AG04450 (cell line): ENCODE data around the gene CDON. TPM values are rescaled to one million over a fixed set of nuclear protein-coding genes. Genes with fewer than 3 reads are reported as not detected.

Source experiments
- CTCF ChIA-PET: fragments of 300-600, 350-600 bp; formaldehyde crosslinking; extraction: SDS; loops from one replicate; lab custom pipeline; 2022; ENCODE audit warnings: antibody characterized with exemption, inconsistent platforms; lab: Charles Lee
- POLR2A ChIA-PET: fragments of 350-600 bp; formaldehyde crosslinking; extraction: SDS; loops from one replicate; lab custom pipeline; 2021; ENCODE audit warnings: antibody characterized with exemption, inconsistent platforms; lab: Yijun Ruan, JAX
- DNase-seq: peaks from one replicate; pipeline ENCODE4 v3.0.0-alpha.2; 2011; ENCODE audit warnings: low read depth, low spot score
- H3K27ac ChIP-seq: one replicate; pipeline ENCODE4 v1.5.1; 2012; ENCODE audit warnings: low read depth, low read length, control low read depth
- H3K27me3 ChIP-seq: one replicate; pipeline ENCODE4 v1.6.0; 2012; ENCODE audit warnings: low read length; ENCODE audit not compliant: control insufficient read depth, insufficient read depth
- H3K4me3 ChIP-seq: 2 replicates; pipeline ENCODE4 v1.5.1; 2011; ENCODE audit warnings: mild to moderate bottlenecking, low read depth, low read length, control low read depth
- H3K9me3 ChIP-seq: 2 replicates; pipeline ENCODE4 v1.5.1; 2012; ENCODE audit warnings: low read length; ENCODE audit not compliant: control insufficient read depth, insufficient read depth
- CTCF ChIP-seq: IDR thresholded peaks from 2 replicates; pipeline ENCODE4 v1.5.1; 2011; ENCODE audit warnings: low read depth, low read length, control low read depth, inconsistent platforms
- polyA plus RNA-seq: library from polyadenylated mRNA; depleted of rRNA; stranded (reverse); fragments of >200 nt; gene quantifications from 2 replicates; pipeline ENCODE4 v1.2.3, GENCODE V29; 2011

The CDON gene
- polyA plus RNA-seq, 1 experiment = 4.0 TPM

GRCh38 chr11:125975634-125976033 is 87.0 kb downstream of the CDON start:
- DNase-seq = no peak
- no peak for TF ChIP-seq CTCF
- CTCF ChIA-PET = no interaction called here
- POLR2A ChIA-PET = no interaction called here
- H3K27ac ChIP-seq = no peak overlapping the region
- peaks cover 6% of the 10 kb centered on the region for H3K27me3 ChIP-seq
- no peaks in the 10 kb centered on the region for H3K9me3 ChIP-seq
- no peak overlapping the region for H3K4me3 ChIP-seq

GRCh38 chr11:125974284-125974683 is 88.4 kb downstream of the CDON start:
- no peaks in the 10 kb centered on the region for H3K9me3 ChIP-seq
- peaks cover 6% of the 10 kb centered on the region for H3K27me3 ChIP-seq
- CTCF ChIA-PET = no interaction called here
- no peak overlapping the region for H3K4me3 ChIP-seq
- H3K27ac ChIP-seq = no peak overlapping the region
- POLR2A ChIA-PET = no interaction called here
- no peak for DNase-seq
- no peak for TF ChIP-seq CTCF

- Histone ChIP-seq H3K4me3 (no peak overlapping the region), H3K9me3 (no peaks in the 10 kb centered on the region), H3K27ac (no peak overlapping the region), H3K27me3 (peaks cover 6% of the 10 kb centered on the region)
- ChIA-PET CTCF (no interaction called here), POLR2A (no interaction called here)
- no peak for DNase-seq
- TF ChIP-seq CTCF = no peak
Observed at GRCh38 chr11:125971618-125972017, 91.0 kb downstream of the CDON start.

- H3K27ac ChIP-seq = no peak overlapping the region
- POLR2A ChIA-PET = no interaction called here
Observed at GRCh38 chr11:125968354-125968753, 94.3 kb downstream of the CDON start.

GRCh38 chr11:125967515-125967914 is 95.2 kb downstream of the CDON start:
- H3K9me3 ChIP-seq = no peaks in the 10 kb centered on the region
- ChIA-PET CTCF (no interaction called here), POLR2A (no interaction called here)
- no peak for DNase-seq
- no peak overlapping the region for H3K4me3 ChIP-seq
- H3K27ac ChIP-seq = no peak overlapping the region
- peaks cover 7% of the 10 kb centered on the region for H3K27me3 ChIP-seq
- no peak for TF ChIP-seq CTCF

More at GRCh38 chr11:125968354-125968753, 94.3 kb downstream of the CDON start:
- no peak for TF ChIP-seq CTCF
- Histone ChIP-seq H3K27me3 (peaks cover 9% of the 10 kb centered on the region), H3K9me3 (no peaks in the 10 kb centered on the region), H3K4me3 (no peak overlapping the region)
- CTCF ChIA-PET = no interaction called here
- DNase-seq = no peak
